Measurements from ENCODE around the gene GOSR1. TPM values are rescaled to one million over a fixed set of nuclear protein-coding genes. Genes with fewer than 3 reads are reported as not detected.
"Not testable (repeated sequence)": the region's sequence is repeated elsewhere in the genome, so short reads cannot be mapped to it uniquely, and the experiment has no call there.

The GOSR1 gene
- total RNA-seq, 1 donor from 2014 or later, result 59.9 TPM

DNA sequence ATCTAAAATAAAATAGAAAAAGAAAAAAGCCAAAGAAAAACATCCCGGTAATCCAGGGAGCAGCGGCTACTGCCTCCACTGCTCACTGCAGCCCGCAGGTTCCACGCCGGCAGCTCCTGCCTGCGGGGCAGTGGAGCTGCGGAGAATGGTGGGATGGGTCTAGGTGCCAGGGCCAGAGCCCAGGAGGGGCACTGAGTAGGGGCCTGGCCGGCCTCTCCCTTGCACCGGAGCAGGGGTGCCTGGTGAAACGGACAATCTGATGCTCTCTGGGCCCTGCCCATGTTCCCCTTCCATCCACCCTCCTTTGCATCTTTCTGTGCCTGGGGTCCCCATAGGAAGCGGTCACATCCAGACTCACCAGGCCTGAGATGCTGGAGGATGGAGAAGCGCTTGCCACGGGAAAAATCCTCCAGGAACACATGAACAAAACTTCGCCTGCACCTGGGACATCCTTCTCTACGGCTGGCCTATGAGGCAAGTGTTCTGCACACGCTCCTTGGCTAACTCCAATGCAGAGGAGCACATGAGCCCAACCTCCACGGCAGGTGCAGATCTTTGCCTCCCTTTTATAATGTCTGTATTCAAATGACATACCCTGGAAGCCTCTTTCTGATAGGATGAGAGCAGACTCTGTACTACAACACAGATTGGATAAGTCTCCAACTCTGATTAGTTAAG lies 98.6 kb downstream of the GOSR1 start:
- H3K4me3 Mint-ChIP-seq; POLR2A ChIA-PET; H3K9me3 Mint-ChIP-seq; intact Hi-C loops (cut with micrococcal nuclease); H3K4me1 Mint-ChIP-seq; H3K27ac Mint-ChIP-seq; ATAC-seq (ENCODE audit: low read depth); DNase-seq; H3K36me3 Mint-ChIP-seq (ENCODE audit: low read depth); H3K27me3 Mint-ChIP-seq; CTCF ChIA-PET: not testable (repeated sequence)

DNA sequence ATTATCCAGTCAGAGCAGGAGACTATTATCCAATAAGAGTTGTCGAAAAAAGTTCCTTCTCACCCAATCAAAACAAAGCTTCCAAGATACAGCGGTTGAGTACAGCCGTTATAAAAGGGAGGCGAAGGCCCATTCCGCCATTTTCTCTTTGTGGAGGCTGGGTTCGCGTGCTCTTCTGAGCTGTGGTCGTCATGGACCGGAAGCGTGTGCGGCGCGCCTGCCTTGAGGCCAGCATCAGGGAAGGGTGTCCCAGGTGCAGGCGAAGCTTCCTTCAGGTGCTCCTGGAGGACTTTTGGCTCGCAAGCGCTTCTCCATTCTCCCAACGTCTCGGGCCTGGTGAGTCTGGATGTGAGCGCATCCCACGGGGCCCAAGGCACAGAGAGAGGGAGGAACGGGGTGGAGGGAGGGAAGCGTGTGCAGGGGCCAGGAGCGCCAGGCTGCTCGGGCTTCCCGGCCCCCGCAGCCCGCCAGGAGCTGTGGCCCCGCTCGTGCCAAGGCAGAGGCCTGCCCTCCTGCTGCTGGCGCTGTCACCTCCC lies 99.2 kb downstream of the GOSR1 start:
- Mint-ChIP-seq H3K36me3 (ENCODE audit: low read depth) (no peaks in the 10 kb centered on the region), H3K4me3 (no peak overlapping the region), H3K27me3 (no peaks in the 10 kb centered on the region), H3K9me3 (no peaks in the 10 kb centered on the region), H3K4me1 (no peaks in the 10 kb centered on the region), H3K27ac (no peak overlapping the region)
- ChIA-PET POLR2A (no interaction called here), CTCF (no interaction called here)
- no peak for ATAC-seq (ENCODE audit: low read depth)
- intact Hi-C loops (cut with micrococcal nuclease), result no loop called here
- DNase-seq, result no peak
- TF ChIP-seq, protein P1, sequence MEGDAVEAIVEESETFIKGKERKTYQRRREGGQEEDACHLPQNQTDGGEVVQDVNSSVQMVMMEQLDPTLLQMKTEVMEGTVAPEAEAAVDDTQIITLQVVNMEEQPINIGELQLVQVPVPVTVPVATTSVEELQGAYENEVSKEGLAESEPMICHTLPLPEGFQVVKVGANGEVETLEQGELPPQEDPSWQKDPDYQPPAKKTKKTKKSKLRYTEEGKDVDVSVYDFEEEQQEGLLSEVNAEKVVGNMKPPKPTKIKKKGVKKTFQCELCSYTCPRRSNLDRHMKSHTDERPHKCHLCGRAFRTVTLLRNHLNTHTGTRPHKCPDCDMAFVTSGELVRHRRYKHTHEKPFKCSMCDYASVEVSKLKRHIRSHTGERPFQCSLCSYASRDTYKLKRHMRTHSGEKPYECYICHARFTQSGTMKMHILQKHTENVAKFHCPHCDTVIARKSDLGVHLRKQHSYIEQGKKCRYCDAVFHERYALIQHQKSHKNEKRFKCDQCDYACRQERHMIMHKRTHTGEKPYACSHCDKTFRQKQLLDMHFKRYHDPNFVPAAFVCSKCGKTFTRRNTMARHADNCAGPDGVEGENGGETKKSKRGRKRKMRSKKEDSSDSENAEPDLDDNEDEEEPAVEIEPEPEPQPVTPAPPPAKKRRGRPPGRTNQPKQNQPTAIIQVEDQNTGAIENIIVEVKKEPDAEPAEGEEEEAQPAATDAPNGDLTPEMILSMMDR (IDR thresholded peaks at IDR 0.05), result no peak

Other genes with a start within 250 kb of the GOSR1 start
- not detected in 2 replicates for gene SLC6A4, start 241.7 kb upstream of the GOSR1 start, total RNA-seq
- gene BLMH, start 185.5 kb upstream of the GOSR1 start, total RNA-seq, result 38.0 and 40.3 TPM in 2 replicates
- not detected in 2 replicates for gene TMIGD1, start 143.4 kb upstream of the GOSR1 start, total RNA-seq
- 8.2 and 8.6 TPM in 2 replicates for gene CPD, start 98.5 kb upstream of the GOSR1 start, total RNA-seq